Heart left ventricle (tissue), 13 donors: ENCODE data around the gene CRYBG1.

Source experiments
- CTCF ChIP-seq, 12 donors: fragments of 200-600 bp; sonication (generic) in 4 of 12; IDR thresholded peaks; one replicate each; pipeline versions ENCODE4 v1.5.0 to v1.8.0; 2018 to 2022; ENCODE audit warnings: antibody characterized with exemption in 12 of 12, mild to moderate bottlenecking in 5 of 12
- POLR2A ChIP-seq, 2 donors: fragments of 450-650 bp; IDR thresholded peaks; one replicate each; pipeline ENCODE4 v1.6.1; 2017; ENCODE audit warnings: antibody characterized with exemption in 2 of 2, mild to moderate bottlenecking in 2 of 2, moderate library complexity in 2 of 2
- donor health status: ischemic (EF 13 %, LVEDD 7.1; RV severe dilation, severe dysfunction).
- donor health status: DM: no; HTN: yes; CAD: no.
- donor health status: DM: no; HTN: no; CAD: no.
- donor health status: ischemic (EF 25% LVEDD 6.9; RV normal size, moderate dysfunction).
- donor health status: ischemic (EF 25% LVEDD 5.7; RV mildly dilated, moderate dysfunction).
- donor health status: ischemic (EF 35%, LVEDD 5.7; RV mildly dilated, moderate dysfunction).
- donor health status: nonischemic (EF 11% LVEDD 7.7; RV severe dilation, severe dysfunction).
- donor health status: DM: yes; HTN: yes; CAD: no.
- donor health status: PGD.
- donor health status: ischemic (EF 29% LVEDD 5.4; RV normal size, mild dysfunction).
- donor health status: nonischemic (EF 23%, LVEDD 6.1; RV moderate dilation, normal function).

- TF ChIP-seq CTCF (IDR thresholded peaks at IDR 0.05): no peak
- no peak for TF ChIP-seq POLR2A (IDR thresholded peaks at IDR 0.05)
Observed at GRCh38 chr6:106490974-106491373, 130.5 kb downstream of the CRYBG1 start.
